Measurements from ENCODE around the gene TRIM6.

- TF ChIP-seq POLR2A (IDR thresholded peaks at IDR 0.05) (no peak), CTCF (IDR thresholded peaks at IDR 0.05 in 4 of 5, conservative IDR thresholded peaks at IDR 0.05 in 1 of 5) (no peak)
Measured at GRCh38 chr11:5639953-5640352, 43.5 kb downstream of the TRIM6 start.

Data from gastrocnemius medialis (tissue), 4 donors.